PC-9 (cell line): Measurements from ENCODE around the gene GRIA1.

Source experiments
- EZH2 ChIP-seq: fragments of 200-600 bp; sonication (generic); IDR thresholded peaks from 2 replicates; pipeline ENCODE4 v1.8.0; 2017; ENCODE audit warnings: antibody characterized with exemption, low read depth
- TF ChIP-seq, protein P1 (sequence below): fragments of 200-600 bp; sonication (generic); conservative IDR thresholded peaks from 2 replicates; pipeline ENCODE4 v1.6.1; 2017; ENCODE audit warnings: mixed run types, antibody characterized with exemption, mild to moderate bottlenecking, moderate library complexity

DNA sequence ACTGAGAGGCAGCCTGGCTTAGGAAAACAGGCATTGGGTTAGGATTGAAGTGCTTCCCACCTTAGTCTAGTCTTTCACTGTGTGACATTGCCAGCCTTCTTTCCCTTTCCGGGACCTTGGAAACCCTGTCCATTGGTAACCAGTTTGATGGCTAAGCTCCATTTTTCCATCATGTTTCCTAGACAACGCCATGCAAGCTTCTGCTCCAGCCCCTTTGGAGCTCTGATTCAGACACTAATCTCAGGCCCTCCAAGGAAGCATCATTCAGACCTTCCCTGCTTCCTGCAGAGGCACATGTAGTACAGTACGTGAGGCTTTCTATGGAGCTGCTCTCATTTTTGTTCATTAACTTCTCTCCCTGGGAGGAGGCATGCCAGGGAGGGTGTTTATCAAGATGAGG is 68.5 kb downstream of the GRIA1 start:
- TF ChIP-seq, protein P1, sequence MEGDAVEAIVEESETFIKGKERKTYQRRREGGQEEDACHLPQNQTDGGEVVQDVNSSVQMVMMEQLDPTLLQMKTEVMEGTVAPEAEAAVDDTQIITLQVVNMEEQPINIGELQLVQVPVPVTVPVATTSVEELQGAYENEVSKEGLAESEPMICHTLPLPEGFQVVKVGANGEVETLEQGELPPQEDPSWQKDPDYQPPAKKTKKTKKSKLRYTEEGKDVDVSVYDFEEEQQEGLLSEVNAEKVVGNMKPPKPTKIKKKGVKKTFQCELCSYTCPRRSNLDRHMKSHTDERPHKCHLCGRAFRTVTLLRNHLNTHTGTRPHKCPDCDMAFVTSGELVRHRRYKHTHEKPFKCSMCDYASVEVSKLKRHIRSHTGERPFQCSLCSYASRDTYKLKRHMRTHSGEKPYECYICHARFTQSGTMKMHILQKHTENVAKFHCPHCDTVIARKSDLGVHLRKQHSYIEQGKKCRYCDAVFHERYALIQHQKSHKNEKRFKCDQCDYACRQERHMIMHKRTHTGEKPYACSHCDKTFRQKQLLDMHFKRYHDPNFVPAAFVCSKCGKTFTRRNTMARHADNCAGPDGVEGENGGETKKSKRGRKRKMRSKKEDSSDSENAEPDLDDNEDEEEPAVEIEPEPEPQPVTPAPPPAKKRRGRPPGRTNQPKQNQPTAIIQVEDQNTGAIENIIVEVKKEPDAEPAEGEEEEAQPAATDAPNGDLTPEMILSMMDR: no peak
- TF ChIP-seq EZH2: no peak
